ENCODE results near the gene JSRP1.

The JSRP1 gene

GRCh38 chr19:2261438-2262172 is 5.4 kb upstream of the JSRP1 start:
- peak; percentile 74 for DNase-seq

- no peak for DNase-seq
Measured at GRCh38 chr19:2260341-2260805, 4.2 kb upstream of the JSRP1 start.

GRCh38 chr19:2259336-2259735 is 3.1 kb upstream of the JSRP1 start:
- no peak for DNase-seq

GRCh38 chr19:2255112-2255845 is 938 bp downstream of the JSRP1 start:
- DNase-seq: no peak

- no peak for DNase-seq
Measured at GRCh38 chr19:2254064-2254872, 1.9 kb downstream of the JSRP1 start.

- peak; percentile 49 for DNase-seq
Measured at GRCh38 chr19:2253106-2254063, 2.8 kb downstream of the JSRP1 start.

- no peak for DNase-seq
Measured at GRCh38 chr19:2252797-2253105, 3.5 kb downstream of the JSRP1 start.

- DNase-seq: no peak
Measured at GRCh38 chr19:2252055-2252796, 4.0 kb downstream of the JSRP1 start.

- peak; percentile 49 for DNase-seq
Measured at GRCh38 chr19:2251106-2252054, 4.8 kb downstream of the JSRP1 start.

- DNase-seq: no peak
Measured at GRCh38 chr19:2250766-2251105, 5.5 kb downstream of the JSRP1 start.

GRCh38 chr19:2249880-2250765 is 6.1 kb downstream of the JSRP1 start:
- peak; percentile 38 for DNase-seq

GRCh38 chr19:2249010-2249866 is 7.0 kb downstream of the JSRP1 start, which contains the start of gene AMH:
Gene AMH, plus strand, starts transcription at chr19:2249323. Its CDS starts 10 bp downstream, at chr19:2249333.
- no peak for DNase-seq

- DNase-seq: no peak
Measured at GRCh38 chr19:2248136-2249009, 7.8 kb downstream of the JSRP1 start.

GRCh38 chr19:2247433-2248101 is 8.7 kb downstream of the JSRP1 start:
- no peak for DNase-seq

- DNase-seq: no peak
Measured at GRCh38 chr19:2246801-2247361, 9.3 kb downstream of the JSRP1 start.

- DNase-seq: no peak
Measured at GRCh38 chr19:2246014-2246620, 10.1 kb downstream of the JSRP1 start.

All from stimulated activated CD4-positive, alpha-beta T cell treated with anti-CD3 and anti-CD28 coated beads, Interleukin-15, amount 100 ng/mL, for 24 hours (primary cell).